Neural progenitor cell (in vitro differentiated cells): ENCODE data around the gene STK32B.

Experiments
- CTCF ChIP-seq: fragments of 200-600 bp; sonication (generic); IDR thresholded peaks from 2 replicates; pipeline ENCODE4 v1.5.1; 2017; ENCODE audit warnings: antibody characterized with exemption, mild to moderate bottlenecking
- EZH2 ChIP-seq: fragments of 200-600 bp; sonication (generic); IDR thresholded peaks from 2 replicates; pipeline ENCODE4 v1.6.1; 2017; ENCODE audit warnings: antibody characterized with exemption, mild to moderate bottlenecking, moderate library complexity

GRCh38 chr4:5461477-5461876 lies 410.2 kb downstream of the STK32B start:
- TF ChIP-seq CTCF (no peak), EZH2 (no peak)
